GM21528 (cell line): Measurements from ENCODE around the gene FAIM2.

ENCODE experiments used
- ATAC-seq: cut with Tn5 transposase; IDR thresholded peaks from one replicate; pipeline ENCODE4 v1.9.1; 2021; ENCODE audit warnings: mild to moderate bottlenecking, moderate library complexity; ENCODE audit not compliant: unreplicated experiment, low FRiP score

FAIM2 gene

DNA sequence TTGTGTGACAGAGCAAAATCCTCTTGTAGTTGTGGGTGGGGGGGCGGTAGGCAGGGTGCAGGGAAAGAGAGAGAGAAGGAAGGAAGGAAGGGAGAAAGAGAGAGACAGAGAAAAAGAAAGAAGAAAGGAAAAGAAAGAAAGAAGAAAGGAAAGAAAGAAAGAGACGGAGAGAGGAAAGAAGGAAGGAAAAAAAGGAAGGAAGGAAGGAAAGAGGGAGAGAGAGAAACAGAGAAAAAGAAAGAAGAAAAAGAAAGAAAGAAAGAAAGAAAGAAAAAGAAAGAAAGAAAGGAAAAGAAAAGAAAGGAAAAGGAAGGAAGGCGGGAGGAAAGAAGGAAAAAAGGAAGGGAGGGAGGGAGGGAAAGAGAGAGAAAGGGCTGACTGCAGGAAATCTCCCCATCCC, 17.6 kb upstream of the FAIM2 start:
- no peak for ATAC-seq

DNA sequence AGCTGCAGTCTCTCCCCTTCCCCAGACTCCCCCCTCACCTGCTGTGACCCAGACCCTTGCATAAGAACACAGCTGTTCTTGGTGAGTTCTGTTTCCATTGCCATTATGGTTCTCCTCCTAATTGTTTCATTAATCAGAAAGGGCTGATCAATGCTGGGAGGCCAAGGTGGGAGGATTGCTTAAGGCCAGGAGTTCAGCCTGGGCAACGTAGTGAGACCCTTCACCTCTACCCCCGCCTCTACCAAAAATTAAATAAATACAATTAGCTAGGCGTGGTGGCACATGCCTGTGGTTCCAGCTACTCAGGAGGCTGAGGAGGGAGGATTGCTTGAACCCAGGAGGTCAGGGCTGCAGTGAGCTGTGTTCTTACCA, 17.2 kb upstream of the FAIM2 start:
- no peak for ATAC-seq

DNA sequence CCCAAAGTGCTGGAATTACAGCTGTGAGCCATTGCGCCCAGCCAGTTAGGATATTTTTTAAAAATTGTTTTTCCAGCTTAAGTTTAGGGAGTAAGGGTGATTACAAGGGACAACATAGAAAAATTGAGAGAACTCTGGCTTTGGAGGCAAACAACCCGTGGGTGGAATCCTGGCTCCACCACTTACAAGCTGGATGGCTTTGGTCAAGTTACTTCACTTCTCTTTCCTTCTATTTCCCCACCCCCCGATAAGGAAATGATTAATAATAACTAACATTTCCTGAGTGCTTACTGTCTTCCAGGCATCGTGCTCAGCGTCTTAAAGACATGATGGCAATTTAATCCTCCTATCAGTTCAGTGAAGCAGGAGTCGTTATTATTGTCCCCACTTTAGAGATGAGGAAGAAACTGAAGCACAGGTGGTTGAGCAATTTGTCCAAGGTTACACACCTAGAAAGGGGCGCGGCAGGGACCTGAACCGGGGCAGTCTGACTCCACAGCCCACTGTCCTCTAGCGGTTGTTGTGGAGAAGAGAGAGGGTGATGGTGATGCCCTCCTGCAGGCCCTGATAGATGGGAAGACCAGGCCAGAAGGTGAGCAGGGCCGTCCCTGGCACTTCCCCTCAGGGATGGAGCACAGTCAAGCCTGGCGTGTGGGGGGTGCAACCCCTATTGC, 16.7 kb upstream of the FAIM2 start:
- ATAC-seq, result no peak

GRCh38 chr12:49917788-49918173, 14.1 kb upstream of the FAIM2 start:
- no peak for ATAC-seq

GRCh38 chr12:49917166-49917787, 13.6 kb upstream of the FAIM2 start:
- no peak for ATAC-seq

GRCh38 chr12:49916129-49916919, 12.6 kb upstream of the FAIM2 start:
- ATAC-seq, result no peak

- no peak for ATAC-seq
Measured at GRCh38 chr12:49912345-49913255, 8.9 kb upstream of the FAIM2 start.

GRCh38 chr12:49911213-49911605, 7.5 kb upstream of the FAIM2 start:
- no peak for ATAC-seq

GRCh38 chr12:49910331-49911212, 6.9 kb upstream of the FAIM2 start:
- ATAC-seq, result no peak

- ATAC-seq, result no peak
Measured at GRCh38 chr12:49909826-49910225, 6.1 kb upstream of the FAIM2 start.

GRCh38 chr12:49909356-49909755, 5.7 kb upstream of the FAIM2 start:
- no peak for ATAC-seq

- no peak for ATAC-seq
Measured at GRCh38 chr12:49907352-49907751, 3.7 kb upstream of the FAIM2 start.

DNA sequence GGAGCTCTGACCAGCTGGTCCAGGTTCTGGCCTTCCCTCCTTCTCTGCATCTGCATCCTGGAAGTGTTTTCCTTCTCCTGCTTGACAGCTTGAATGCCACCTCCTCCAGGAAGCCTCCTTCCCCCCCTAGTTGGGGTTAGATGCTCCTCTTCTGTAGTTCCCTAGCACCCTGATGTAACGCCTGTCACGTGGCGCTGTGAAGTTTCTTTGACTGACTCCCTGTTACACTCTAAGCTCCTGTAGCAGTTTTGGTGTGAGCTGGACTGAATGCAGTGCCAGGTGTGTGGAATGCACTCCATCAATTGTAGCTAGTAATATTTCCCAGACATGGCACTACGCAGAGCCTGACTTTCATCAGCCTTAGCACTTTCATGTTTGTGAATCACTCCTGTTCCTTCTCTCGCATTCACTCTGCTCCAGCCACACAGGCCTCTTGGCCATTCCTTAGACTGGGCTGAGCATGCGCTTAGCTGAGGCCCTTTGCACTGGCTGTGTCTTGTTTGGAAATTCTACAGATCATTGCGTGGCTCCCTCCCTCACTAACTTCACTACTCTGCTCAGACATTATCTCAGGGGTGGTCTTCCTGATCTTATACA, 2.1 kb upstream of the FAIM2 start:
- no peak for ATAC-seq

GRCh38 chr12:49904601-49905000, 901 bp upstream of the FAIM2 start:
- ATAC-seq, result no peak

DNA sequence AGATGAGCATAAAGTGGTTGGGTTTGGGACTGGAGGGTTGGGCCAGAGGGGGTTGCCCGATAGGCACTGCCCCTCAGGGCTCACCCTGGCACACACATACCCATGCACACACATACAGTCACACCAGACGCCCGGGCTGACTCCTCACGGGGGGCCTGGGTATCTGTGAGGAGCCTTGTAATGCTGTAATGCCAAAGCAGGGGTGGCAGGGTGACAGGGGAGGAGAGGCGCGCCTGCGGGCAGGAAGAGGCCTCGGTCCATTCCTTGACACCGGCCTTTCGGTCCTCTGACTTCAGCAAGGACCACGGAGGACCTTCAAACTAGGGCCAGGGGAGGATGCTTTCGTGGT, 375 bp downstream of the FAIM2 start:
- ATAC-seq, result no peak

GRCh38 chr12:49902399-49903350, 1.0 kb downstream of the FAIM2 start:
- no peak for ATAC-seq

DNA sequence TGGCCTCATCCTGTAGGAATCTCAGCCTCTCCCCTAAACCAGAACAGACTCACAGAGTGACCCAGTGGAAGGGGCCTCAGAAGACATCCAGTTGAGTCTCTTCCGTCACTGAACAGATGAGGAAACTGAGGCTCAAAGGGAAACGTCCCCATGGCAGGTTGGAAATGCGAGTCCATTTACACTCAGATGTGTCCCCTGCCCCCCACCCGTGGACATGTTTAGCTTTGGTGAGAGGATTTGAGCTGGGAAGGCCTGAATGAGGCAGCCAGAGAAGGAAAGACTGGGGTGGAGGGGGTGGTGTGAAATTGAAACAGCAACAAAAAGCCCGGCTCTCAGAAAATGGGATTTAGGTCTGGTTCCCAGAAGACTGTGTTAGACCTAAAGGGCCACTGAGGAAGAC, 1.7 kb downstream of the FAIM2 start:
- ATAC-seq, result no peak

DNA sequence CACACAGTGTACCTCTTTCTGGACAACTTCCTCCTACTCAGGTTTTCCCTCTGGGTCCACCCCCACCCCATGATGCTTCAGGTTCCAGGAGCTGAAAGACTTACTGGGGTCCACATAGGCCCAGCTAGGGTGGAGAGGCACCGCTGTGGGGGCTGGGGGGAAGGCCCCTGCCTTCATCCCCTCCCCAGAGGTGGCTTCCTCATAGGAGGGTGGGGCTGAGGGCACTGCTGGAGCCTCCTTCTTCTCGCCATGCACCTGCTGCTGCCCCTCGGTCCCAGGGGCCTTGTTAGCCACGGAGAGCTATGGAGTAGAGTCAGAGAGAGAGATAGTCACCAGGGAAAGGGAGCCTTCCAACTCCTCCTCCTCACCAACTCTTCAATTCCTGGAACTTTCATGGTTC, 2.7 kb downstream of the FAIM2 start:
- ATAC-seq, result no peak
